Mesenchymal stem cell (in vitro differentiated cells and primary cell): Measurements from ENCODE around the gene TMEM117.

ENCODE experiments used
- DNase-seq: peaks from one replicate; pipeline ENCODE4 v3.0.0-alpha.2; 2013
- H2AFZ ChIP-seq: one replicate; pipeline ENCODE4 v1.6.1; 2013; ENCODE audit warnings: low read depth, mild to moderate bottlenecking, control low read depth, inconsistent platforms, low read length, moderate library complexity
- H2AK5ac ChIP-seq: 2 replicates; pipeline ENCODE4 v1.6.1; 2013; ENCODE audit warnings: low read length, moderate library complexity, mild to moderate bottlenecking, inconsistent platforms; ENCODE audit not compliant: severe bottlenecking
- H2BK120ac ChIP-seq: one replicate; pipeline ENCODE4 v1.6.1; 2013; ENCODE audit warnings: low read depth, mild to moderate bottlenecking, inconsistent platforms, low read length, moderate library complexity
- H2BK12ac ChIP-seq, 2 experiments: one replicate each; pipeline ENCODE4 v1.6.1; 2013; ENCODE audit warnings: inconsistent platforms in 2 of 2, low read length in 2 of 2, mild to moderate bottlenecking in 2 of 2, moderate library complexity in 2 of 2, control low read depth in 1 of 2
- H2BK15ac ChIP-seq: one replicate; pipeline ENCODE4 v1.6.1; 2013; ENCODE audit warnings: mild to moderate bottlenecking, low read depth, inconsistent platforms; ENCODE audit not compliant: poor library complexity, severe bottlenecking
- H2BK5ac ChIP-seq: 2 replicates; pipeline ENCODE4 v1.6.1; 2013; ENCODE audit warnings: low read depth, mild to moderate bottlenecking, low read length, control low read depth, inconsistent platforms; ENCODE audit not compliant: poor library complexity, severe bottlenecking
- H3K14ac ChIP-seq, 2 experiments: one replicate each; pipeline ENCODE4 v1.6.1; 2013; ENCODE audit warnings: inconsistent platforms in 2 of 2, low read length in 2 of 2, control low read depth in 1 of 2, mild to moderate bottlenecking in 1 of 2, moderate library complexity in 1 of 2
- H3K18ac ChIP-seq, 2 experiments: one replicate each; pipeline ENCODE4 v1.6.1; 2013; ENCODE audit warnings: inconsistent platforms in 2 of 2, low read length in 2 of 2, control low read depth in 1 of 2, low read depth in 1 of 2, mild to moderate bottlenecking in 1 of 2
- H3K23ac ChIP-seq, 2 experiments: one replicate each; pipeline ENCODE4 v1.6.1; 2013; ENCODE audit warnings: inconsistent platforms in 2 of 2, low read length in 2 of 2, mild to moderate bottlenecking in 2 of 2, moderate library complexity in 2 of 2, control low read depth in 1 of 2
- H3K27ac ChIP-seq: 2 replicates; pipeline ENCODE4 v1.5.1; 2013; ENCODE audit warnings: mild to moderate bottlenecking, moderate library complexity, low read length, control low read depth, inconsistent platforms; ENCODE audit not compliant: poor library complexity, severe bottlenecking
- H3K27me3 ChIP-seq, 2 experiments: 2 replicates each; pipeline versions ENCODE4 v1.6.1 to v1.7.0; 2013; ENCODE audit warnings: low read length in 2 of 2, mild to moderate bottlenecking in 2 of 2, moderate library complexity in 2 of 2, control low read depth in 1 of 2, inconsistent platforms in 1 of 2; ENCODE audit not compliant: control insufficient read depth in 1 of 2, insufficient read depth in 1 of 2
- H3K36me3 ChIP-seq, 2 experiments: 2 replicates each; pipeline versions ENCODE4 v1.6.1 to v1.7.0; 2013; ENCODE audit warnings: low read length in 2 of 2, control low read depth in 1 of 2, inconsistent platforms in 1 of 2, low read depth in 1 of 2, mild to moderate bottlenecking in 1 of 2; ENCODE audit not compliant: insufficient read depth in 2 of 2, control insufficient read depth in 1 of 2
- H3K4ac ChIP-seq, 2 experiments: one replicate each; pipeline ENCODE4 v1.6.1; 2013; ENCODE audit warnings: inconsistent platforms in 2 of 2, low read length in 2 of 2, mild to moderate bottlenecking in 2 of 2, moderate library complexity in 2 of 2, control low read depth in 1 of 2, low read depth in 1 of 2
- H3K4me1 ChIP-seq: 2 replicates; pipeline ENCODE4 v1.6.1; 2013; ENCODE audit warnings: low read depth, low read length, control low read depth; ENCODE audit not compliant: control insufficient read depth, insufficient read depth
- H3K4me2 ChIP-seq: 2 replicates; pipeline ENCODE4 v1.6.1; 2013; ENCODE audit warnings: low read length, mild to moderate bottlenecking, inconsistent platforms; ENCODE audit not compliant: poor library complexity, severe bottlenecking
- H3K4me3 ChIP-seq, 2 experiments: 2 replicates each; pipeline versions ENCODE4 v1.5.1 to v1.7.0; 2013; ENCODE audit warnings: low read length in 2 of 2, mild to moderate bottlenecking in 2 of 2, control low read depth in 1 of 2, low read depth in 1 of 2; ENCODE audit not compliant: insufficient read depth in 1 of 2
- H3K79me1 ChIP-seq: replicated peaks from 2 replicates; pipeline ENCODE4 v1.6.1; 2013; ENCODE audit warnings: mild to moderate bottlenecking, control low read depth, low read length, inconsistent platforms; ENCODE audit not compliant: poor library complexity, severe bottlenecking
- H3K9ac ChIP-seq: 2 replicates; pipeline ENCODE4 v1.7.0; 2013; ENCODE audit warnings: mild to moderate bottlenecking, low read length, moderate library complexity
- H3K9me3 ChIP-seq: 2 replicates; pipeline ENCODE4 v1.7.0; 2013; ENCODE audit warnings: mild to moderate bottlenecking, low read length; ENCODE audit not compliant: control insufficient read depth
- H4K8ac ChIP-seq: one replicate; pipeline ENCODE4 v1.6.1; 2013; ENCODE audit warnings: inconsistent platforms, mild to moderate bottlenecking, low read length, moderate library complexity
- H4K91ac ChIP-seq: one replicate; pipeline ENCODE4 v1.6.1; 2013; ENCODE audit warnings: mild to moderate bottlenecking, low read length, inconsistent platforms
- WGBS: methylation state at CpG from one replicate; pipeline ENCODE4 v1.1.7; 2013; ENCODE audit warnings: mixed read lengths; 5-methylcytosine and 5-hydroxymethylcytosine counted together

TMEM117 gene

DNA sequence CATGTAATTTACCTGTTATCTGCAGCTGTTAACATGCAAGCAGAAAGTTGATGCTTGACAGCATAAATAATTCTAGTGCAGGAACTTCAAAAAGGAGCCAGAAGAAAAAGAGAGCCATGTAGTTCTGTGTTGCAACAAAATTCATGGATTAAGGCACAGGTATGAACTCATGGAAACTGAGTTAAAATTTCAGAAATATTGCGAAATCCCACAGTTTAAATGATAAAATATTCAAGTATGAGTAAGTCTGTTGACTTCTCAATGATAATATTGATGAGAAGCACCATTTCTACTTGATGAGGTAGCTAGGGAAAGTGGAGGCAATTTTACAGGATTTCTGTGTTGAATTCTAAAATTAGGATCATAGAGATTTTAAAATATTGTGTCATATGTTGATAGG is 290.9 kb downstream of the TMEM117 start:
- Histone ChIP-seq H3K4me1 (no peaks in the 10 kb centered on the region), H3K79me1 (no peaks in the 10 kb centered on the region), H3K9me3 (no peaks in the 10 kb centered on the region), H3K14ac (no peak overlapping the region), H3K4me3 (no peak overlapping the region), H3K27me3 (no peaks in the 10 kb centered on the region), H3K23ac (no peak overlapping the region), H3K4me2 (no peak overlapping the region), H2BK120ac (no peak overlapping the region), H3K27ac (no peak overlapping the region), H4K91ac (no peak overlapping the region), H3K4ac (no peak overlapping the region), H2BK5ac (no peak overlapping the region), H3K18ac (no peak overlapping the region), H2BK12ac (no peak overlapping the region), H4K8ac (no peak overlapping the region), H2BK15ac (no peak overlapping the region), H2AK5ac (no peak overlapping the region), H2AFZ (no peak overlapping the region), H3K36me3 (no peaks in the 10 kb centered on the region), H3K9ac (no peak overlapping the region)
- DNase-seq, result no peak
- 100% methylated on average over 1 of the region's 1 CpG for WGBS

DNA sequence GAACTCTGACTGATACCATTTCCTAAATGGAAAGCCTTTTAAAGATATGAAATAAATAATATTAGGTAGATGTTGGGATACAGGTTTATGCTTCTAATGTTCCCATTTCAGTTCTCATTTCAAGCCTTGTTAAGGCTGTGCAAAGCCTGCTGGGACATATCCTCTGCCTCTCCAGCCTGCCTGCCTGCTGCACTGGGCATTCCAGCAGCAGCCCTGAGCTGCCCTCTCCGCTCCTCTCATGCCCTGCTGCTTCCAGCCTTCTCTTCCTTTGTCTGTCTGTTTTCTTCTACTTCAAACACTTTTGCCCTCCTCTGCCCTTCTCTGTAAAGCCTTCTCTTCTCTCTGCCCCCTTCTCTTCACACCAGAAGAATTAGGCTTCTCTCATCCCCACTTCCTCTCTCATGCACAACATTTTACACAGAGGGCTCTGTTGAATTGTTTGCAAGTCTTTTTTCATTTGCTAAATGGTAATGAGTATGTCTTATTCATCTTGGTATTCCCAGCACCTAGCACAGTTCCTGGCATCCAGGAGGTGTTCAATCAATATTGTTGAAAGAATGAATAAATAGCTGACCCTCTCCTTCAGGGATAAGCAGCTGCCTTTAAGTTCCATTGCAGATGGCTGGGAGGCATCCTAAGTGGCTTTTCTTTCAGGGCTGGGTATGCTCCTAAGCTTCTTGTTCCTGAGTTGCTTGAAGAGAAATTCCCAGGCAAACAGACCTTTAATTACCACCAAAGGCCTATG is 292.3 kb downstream of the TMEM117 start:
- DNase-seq, result no peak

DNA sequence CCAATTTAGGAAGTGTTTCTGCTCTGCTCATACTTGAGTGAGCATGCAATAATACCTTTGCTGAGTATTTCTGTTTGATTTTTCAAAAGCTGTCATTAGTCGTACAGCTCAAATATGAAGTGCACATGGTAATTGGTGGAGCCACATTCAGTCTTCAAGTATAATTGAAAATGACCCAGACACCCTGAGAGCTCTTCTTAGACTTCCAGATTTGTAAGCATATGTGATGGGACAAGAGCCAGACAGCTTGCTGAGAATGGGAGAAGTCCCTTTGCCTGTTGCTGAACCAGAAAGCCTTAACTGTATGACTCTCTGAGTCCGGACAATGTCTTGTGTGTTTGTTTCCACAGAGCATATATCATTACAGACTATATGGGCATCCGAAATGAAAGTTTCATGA is 307.3 kb downstream of the TMEM117 start:
- Histone ChIP-seq H3K18ac (no peak overlapping the region), H3K4me3 (no peak overlapping the region), H3K27me3 (no peaks in the 10 kb centered on the region), H3K4me2 (no peak overlapping the region), H3K79me1 (no peaks in the 10 kb centered on the region), H4K91ac (no peak overlapping the region), H3K27ac (no peak overlapping the region), H3K4ac (no peak overlapping the region), H2AK5ac (no peak overlapping the region), H3K14ac (no peak overlapping the region), H2BK15ac (no peak overlapping the region), H3K36me3 (no peaks in the 10 kb centered on the region), H2BK120ac (no peak overlapping the region), H2BK12ac (no peak overlapping the region), H2BK5ac (no peak overlapping the region), H2AFZ (no peak overlapping the region), H3K23ac (no peak overlapping the region), H4K8ac (no peak overlapping the region), H3K9me3 (no peaks in the 10 kb centered on the region), H3K9ac (no peak overlapping the region), H3K4me1 (no peaks in the 10 kb centered on the region)
- no peak for DNase-seq
- 100% methylated on average over 1 of the region's 3 CpGs for WGBS

More for the DNA sequence above, 292.3 kb downstream of the TMEM117 start:
- no peak overlapping the region for H4K91ac ChIP-seq
- H3K4me1 ChIP-seq, result no peaks in the 10 kb centered on the region
- no peaks in the 10 kb centered on the region for H3K36me3 ChIP-seq
- no peak overlapping the region for H3K4me2 ChIP-seq
- H2BK15ac ChIP-seq, result no peak overlapping the region
- no peak overlapping the region for H2AFZ ChIP-seq
- H2AK5ac ChIP-seq, result no peak overlapping the region
- WGBS, result 88% methylated on average over 1 of the region's 1 CpG
- H3K4me3 ChIP-seq, result no peak overlapping the region
- H3K9me3 ChIP-seq, result no peaks in the 10 kb centered on the region
- no peak overlapping the region for H3K23ac ChIP-seq
- H2BK5ac ChIP-seq, result no peak overlapping the region
- H3K9ac ChIP-seq, result no peak overlapping the region
- H2BK120ac ChIP-seq, result no peak overlapping the region
- no peak overlapping the region for H3K27ac ChIP-seq
- H4K8ac ChIP-seq, result peak overlapping the region; percentile 54
- no peaks in the 10 kb centered on the region for H3K27me3 ChIP-seq
- no peak overlapping the region for H3K4ac ChIP-seq
- H3K18ac ChIP-seq, result no peak overlapping the region
- no peak overlapping the region for H2BK12ac ChIP-seq
- no peak overlapping the region for H3K14ac ChIP-seq
- no peaks in the 10 kb centered on the region for H3K79me1 ChIP-seq

DNA sequence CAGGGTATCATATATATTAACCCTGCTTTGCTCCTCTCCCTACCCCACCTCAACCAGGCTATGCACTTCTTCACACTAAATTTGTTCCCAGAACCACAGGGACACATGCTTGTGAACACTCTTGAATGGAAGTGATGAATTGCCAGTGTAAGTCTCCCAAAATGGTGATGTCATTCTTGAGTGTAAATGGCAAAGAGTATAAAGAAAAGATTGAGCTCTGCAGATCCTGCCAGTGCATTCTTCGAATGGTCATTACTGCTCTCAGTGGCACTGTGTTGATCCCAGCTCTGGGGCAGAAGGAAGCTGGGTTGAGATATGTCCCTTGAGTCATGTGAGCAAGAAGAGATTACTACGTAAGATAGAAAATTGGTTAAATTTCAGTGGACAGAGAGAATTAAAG is 313.1 kb downstream of the TMEM117 start:
- no peak overlapping the region for H2AFZ ChIP-seq
- H2BK120ac ChIP-seq, result no peak overlapping the region
- no peaks in the 10 kb centered on the region for H3K79me1 ChIP-seq
- DNase-seq, result no peak
- H2BK15ac ChIP-seq, result no peak overlapping the region
- no peak overlapping the region for H2AK5ac ChIP-seq
- no peak overlapping the region for H3K27ac ChIP-seq
- H3K4ac ChIP-seq, result no peak overlapping the region
- H4K91ac ChIP-seq, result no peak overlapping the region
- no peak overlapping the region for H3K18ac ChIP-seq
- H3K36me3 ChIP-seq, result no peaks in the 10 kb centered on the region
- H3K9me3 ChIP-seq, result no peaks in the 10 kb centered on the region
- H4K8ac ChIP-seq, result no peak overlapping the region
- H2BK5ac ChIP-seq, result no peak overlapping the region
- no peak overlapping the region for H2BK12ac ChIP-seq
- no peak overlapping the region for H3K9ac ChIP-seq
- no peaks in the 10 kb centered on the region for H3K4me1 ChIP-seq
- 97% methylated on average over 1 of the region's 2 CpGs for WGBS
- no peak overlapping the region for H3K23ac ChIP-seq
- no peak overlapping the region for H3K4me3 ChIP-seq
- H3K27me3 ChIP-seq, result no peaks in the 10 kb centered on the region
- no peak overlapping the region for H3K4me2 ChIP-seq
- no peak overlapping the region for H3K14ac ChIP-seq
